GM13977 (cell line): ENCODE measurements around the gene DCUN1D3.
"Not testable (repeated sequence)": the region's sequence is repeated elsewhere in the genome, so short reads cannot be mapped to it uniquely, and the experiment has no call there.

Source experiments
- DNase-seq: peaks from one replicate; pipeline ENCODE4 v3.0.0; 2012; ENCODE audit warnings: low spot score
- in situ Hi-C: fragments of 300-500 bp; cut with MboI; formaldehyde crosslinking; loops from one replicate; pipeline ENCODE4 v1.12.0; 2022; ENCODE audit warnings: low sequenced_read_pairs, low pct_unique_long_range_greater_than_20kb, mixed read lengths, inconsistent platforms; ENCODE audit not compliant: unreplicated experiment
- TF ChIP-seq, protein P1 (sequence below): IDR thresholded peaks from 2 replicates; pipeline ENCODE4 v1.5.1; 2012; ENCODE audit warnings: mild to moderate bottlenecking, control low read depth; ENCODE audit not compliant: insufficient read depth; ENCODE audit errors: extremely low read depth, missing control alignments

DCUN1D3 gene

DNA sequence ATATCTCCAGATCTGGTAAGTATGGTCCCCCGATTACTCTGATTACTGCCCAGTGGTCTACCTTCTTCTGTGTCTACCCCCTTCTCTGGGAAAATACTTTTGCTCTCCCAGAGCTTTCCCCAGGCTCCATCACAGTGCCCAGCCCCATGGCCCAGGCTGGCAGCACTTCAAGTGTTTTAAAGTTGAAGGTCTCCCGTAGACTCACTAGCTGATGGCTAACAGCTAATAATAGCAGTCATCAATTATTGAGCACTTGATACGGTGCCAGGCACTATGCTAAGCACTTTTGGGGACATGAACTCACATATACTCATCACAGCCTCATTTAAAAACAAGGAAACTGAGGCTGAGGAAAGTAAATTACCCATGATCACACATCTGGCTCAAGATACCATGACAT lies 33.4 kb downstream of the DCUN1D3 start:
- DNase-seq, result no peak
- TF ChIP-seq, protein P1, sequence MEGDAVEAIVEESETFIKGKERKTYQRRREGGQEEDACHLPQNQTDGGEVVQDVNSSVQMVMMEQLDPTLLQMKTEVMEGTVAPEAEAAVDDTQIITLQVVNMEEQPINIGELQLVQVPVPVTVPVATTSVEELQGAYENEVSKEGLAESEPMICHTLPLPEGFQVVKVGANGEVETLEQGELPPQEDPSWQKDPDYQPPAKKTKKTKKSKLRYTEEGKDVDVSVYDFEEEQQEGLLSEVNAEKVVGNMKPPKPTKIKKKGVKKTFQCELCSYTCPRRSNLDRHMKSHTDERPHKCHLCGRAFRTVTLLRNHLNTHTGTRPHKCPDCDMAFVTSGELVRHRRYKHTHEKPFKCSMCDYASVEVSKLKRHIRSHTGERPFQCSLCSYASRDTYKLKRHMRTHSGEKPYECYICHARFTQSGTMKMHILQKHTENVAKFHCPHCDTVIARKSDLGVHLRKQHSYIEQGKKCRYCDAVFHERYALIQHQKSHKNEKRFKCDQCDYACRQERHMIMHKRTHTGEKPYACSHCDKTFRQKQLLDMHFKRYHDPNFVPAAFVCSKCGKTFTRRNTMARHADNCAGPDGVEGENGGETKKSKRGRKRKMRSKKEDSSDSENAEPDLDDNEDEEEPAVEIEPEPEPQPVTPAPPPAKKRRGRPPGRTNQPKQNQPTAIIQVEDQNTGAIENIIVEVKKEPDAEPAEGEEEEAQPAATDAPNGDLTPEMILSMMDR, result no peak
- in situ Hi-C loops, result no loop called here

DNA sequence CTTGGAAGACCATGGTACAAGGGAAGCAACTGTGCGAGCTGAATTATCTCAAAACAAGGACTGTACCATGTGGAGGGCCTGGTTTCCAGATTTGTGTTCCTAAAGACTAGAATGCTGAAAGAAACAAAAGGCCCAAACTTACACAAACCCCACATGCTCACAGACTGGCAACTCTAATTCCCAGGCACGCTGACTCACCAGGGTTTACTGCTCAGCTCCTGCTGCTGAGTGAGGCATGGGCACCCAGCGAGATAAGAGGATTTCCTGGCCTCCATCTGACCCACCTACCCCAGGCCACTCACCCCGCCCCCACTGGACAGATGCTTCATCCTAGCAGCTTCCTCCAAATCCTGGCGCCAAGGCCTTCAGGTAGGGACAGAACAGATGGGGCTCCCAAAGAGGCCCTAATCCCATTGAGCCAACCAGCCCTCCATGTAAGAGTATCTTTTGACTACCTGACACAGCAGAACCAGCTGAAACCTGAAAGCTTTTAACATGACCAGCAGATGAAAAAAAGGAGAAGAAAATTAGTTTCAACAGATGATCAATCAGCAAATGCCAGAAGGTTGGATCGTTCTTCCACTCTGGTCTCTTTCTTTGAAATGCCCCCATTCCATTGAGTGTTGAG lies 33.9 kb downstream of the DCUN1D3 start:
- in situ Hi-C loops, result no loop called here
- TF ChIP-seq, protein P1, result no peak
- DNase-seq, result peak; percentile 23

DNA sequence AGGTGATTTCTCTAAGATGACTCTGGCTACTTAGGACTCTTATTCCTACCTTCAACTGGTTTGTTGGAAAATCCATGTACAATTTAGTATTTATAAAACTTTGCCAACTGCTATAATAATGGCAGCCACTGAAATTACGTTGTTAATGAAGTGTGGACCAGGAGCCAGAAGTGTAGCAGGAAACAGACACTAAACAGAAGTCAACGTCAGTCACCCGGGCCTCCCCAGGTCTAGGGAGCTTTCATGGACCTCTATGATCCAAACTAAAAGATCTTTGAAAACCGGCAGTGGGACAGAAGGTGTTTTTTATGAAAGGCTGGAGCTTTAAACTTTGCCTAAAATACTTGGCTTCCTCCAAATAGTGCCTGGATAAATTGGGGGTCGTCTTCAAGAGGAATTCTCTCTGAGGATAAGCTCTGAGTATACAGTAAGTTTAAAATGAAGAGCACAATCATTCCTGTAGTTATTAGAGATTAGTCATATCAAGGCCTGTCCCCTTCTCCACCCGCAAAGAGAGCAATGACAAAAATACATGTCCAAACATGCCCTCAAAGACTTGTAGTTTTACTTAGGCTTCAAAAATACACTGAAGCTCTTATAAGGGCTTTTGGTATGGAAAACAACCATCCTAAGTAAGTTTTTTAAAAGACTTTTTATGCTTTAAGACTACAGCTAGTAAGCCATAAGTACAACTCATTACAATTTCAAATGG lies 34.6 kb downstream of the DCUN1D3 start:
- TF ChIP-seq, protein P1, result no peak
- peak; percentile 79 for DNase-seq
- in situ Hi-C loops, result no loop called here

DNA sequence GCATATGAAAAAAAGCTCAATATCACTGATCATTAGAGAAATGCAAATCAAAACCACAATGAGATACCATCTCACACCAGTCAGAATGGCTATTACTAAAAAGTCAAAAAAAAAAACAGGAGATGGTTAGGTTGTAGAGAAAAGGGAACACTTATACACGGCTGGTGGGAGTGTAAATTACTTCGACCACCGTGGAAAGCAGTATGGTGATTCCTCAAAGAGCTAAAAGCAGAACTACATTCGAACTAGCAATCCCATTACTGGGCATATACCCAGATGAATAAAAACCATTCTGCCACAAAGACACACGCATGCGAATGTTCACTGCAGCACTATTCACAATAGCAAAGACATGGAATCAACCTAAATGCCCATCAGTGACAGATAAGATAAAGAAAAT lies 35.8 kb downstream of the DCUN1D3 start:
- in situ Hi-C loops, DNase-seq: not testable (repeated sequence)

DNA sequence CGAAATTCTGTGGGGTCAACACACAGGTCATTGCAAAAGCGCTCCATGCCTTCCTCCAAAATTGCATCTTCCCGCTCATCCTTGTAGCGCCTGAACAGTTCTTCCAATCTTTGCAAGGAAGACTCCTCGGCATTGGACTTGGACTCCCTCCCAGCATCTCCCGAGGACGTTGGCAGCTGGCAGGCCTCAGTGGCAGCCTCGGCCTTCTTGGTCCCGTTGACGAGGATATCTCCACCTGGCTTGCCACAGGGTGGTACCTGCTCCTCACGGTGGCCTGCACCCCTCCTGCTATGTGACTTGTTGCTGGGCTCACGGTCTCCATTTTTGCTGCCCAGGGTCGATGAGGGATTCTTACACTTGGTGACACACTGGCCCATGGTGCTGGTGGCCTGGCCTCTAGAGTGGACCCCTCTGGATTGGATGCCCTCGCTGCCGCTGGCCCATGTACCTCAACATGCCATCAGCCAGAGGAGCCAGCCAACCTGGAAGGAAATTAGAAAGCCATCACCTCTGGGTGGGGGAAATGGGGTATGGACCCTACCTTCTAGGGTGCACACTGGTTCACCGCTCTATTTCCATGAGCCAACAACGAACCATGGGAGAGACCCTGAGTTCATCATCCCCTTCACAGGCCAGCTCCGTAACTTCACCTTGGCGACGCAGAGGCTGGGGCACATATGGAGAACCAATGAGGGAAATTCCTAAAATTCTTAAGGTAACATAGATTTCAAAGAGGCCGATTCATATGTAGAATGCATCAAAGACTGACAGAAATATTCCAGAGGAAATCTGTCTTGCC lies 37.8 kb downstream of the DCUN1D3 start:
- TF ChIP-seq, protein P1, result no peak
- in situ Hi-C loops, result no loop called here
- DNase-seq, result no peak

DNA sequence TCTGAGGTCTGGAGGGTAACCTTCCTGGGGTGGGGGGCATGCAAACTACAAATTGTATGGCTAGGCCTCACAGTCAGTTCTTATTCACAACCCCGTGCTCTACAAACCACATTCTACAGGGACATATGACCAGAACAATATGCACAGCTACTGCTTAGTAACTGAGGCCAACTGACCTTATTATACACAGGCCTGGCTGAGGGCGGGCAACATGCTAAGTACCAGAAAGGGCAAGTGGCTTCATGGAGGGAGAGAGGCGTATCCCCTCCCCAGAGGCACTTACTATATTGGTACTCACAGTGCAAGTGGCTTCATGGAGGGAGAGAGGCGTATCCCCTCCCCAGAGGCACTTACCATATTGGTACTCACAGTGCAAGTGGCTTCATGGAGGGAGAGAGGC lies 39.2 kb downstream of the DCUN1D3 start:
- in situ Hi-C loops, result not testable (repeated sequence)

DNA sequence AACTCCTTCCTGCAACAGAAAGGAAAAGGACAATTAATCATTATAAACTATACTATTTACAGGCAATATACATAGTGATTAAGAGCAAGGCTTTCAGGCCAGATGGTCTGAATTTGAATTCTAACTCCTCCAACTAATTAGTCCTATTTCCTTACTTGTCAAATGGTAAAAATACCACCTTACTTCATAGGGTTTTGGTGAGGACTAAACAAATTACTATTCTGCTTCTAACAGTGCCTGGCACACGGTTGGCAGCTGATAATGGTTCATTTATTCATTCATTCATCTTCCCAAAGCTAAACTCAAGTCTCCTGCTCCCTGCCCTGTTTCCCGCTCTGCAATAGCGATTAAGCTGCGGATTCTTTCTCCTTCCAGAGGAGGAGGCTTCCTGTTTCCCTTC lies 39.8 kb downstream of the DCUN1D3 start:
- in situ Hi-C loops, result no loop called here
- no peak for DNase-seq
- TF ChIP-seq, protein P1, result no peak

More for the DNA sequence above, 39.2 kb downstream of the DCUN1D3 start:
- not testable (repeated sequence) for DNase-seq
